ENCODE data around the gene FES.

The FES gene

DNA sequence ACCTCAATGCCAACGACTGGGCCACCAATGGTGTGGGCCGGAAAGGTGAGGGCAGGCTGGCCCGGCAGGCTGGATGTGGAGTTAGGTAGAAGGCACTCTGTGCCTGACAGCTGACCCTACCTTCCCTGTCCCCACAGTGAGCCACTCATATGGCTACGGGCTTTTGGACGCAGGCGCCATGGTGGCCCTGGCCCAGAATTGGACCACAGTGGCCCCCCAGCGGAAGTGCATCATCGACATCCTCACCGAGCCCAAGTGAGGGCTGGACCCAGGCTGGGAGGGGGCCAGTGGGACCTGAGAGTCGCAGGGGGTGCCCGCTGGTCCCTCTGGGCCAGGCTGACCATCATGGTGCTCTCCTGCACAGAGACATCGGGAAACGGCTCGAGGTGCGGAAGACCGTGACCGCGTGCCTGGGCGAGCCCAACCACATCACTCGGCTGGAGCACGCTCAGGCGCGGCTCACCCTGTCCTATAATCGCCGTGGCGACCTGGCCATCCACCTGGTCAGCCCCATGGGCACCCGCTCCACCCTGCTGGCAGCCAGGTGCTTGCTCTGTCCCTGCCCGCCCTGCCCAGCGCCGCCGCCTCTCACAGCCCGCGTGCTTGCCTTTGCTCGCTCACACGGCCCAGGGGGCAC, 4.5 kb upstream of the FES start:
- DNase-seq, result no peak
- H3K9me3 ChIP-seq (ENCODE audit: severe bottlenecking), result no peaks in the 10 kb centered on the region
- no peaks in the 10 kb centered on the region for H3K27me3 ChIP-seq (ENCODE audit: insufficient read depth, low read depth, severe bottlenecking)
- no peak for TF ChIP-seq CTCF (IDR thresholded peaks at IDR 0.05; ENCODE audit: low read depth, low read length)
- no peak overlapping the region for H3K27ac ChIP-seq
- no peak overlapping the region for H3K4me3 ChIP-seq (ENCODE audit: low read depth, low read length)
- no peaks in the 10 kb centered on the region for H3K36me3 ChIP-seq

- TF ChIP-seq CTCF (IDR thresholded peaks at IDR 0.05; ENCODE audit: low read depth, low read length), result no peak
- H3K36me3 ChIP-seq, result no peaks in the 10 kb centered on the region
- H3K4me3 ChIP-seq (ENCODE audit: low read depth, low read length), result no peak overlapping the region
- H3K9me3 ChIP-seq (ENCODE audit: severe bottlenecking), result no peaks in the 10 kb centered on the region
- no peaks in the 10 kb centered on the region for H3K27me3 ChIP-seq (ENCODE audit: insufficient read depth, low read depth, severe bottlenecking)
- H3K27ac ChIP-seq, result no peak overlapping the region
- DNase-seq, result no peak
Measured at GRCh38 chr15:90880381-90881145, 3.7 kb upstream of the FES start.

DNA sequence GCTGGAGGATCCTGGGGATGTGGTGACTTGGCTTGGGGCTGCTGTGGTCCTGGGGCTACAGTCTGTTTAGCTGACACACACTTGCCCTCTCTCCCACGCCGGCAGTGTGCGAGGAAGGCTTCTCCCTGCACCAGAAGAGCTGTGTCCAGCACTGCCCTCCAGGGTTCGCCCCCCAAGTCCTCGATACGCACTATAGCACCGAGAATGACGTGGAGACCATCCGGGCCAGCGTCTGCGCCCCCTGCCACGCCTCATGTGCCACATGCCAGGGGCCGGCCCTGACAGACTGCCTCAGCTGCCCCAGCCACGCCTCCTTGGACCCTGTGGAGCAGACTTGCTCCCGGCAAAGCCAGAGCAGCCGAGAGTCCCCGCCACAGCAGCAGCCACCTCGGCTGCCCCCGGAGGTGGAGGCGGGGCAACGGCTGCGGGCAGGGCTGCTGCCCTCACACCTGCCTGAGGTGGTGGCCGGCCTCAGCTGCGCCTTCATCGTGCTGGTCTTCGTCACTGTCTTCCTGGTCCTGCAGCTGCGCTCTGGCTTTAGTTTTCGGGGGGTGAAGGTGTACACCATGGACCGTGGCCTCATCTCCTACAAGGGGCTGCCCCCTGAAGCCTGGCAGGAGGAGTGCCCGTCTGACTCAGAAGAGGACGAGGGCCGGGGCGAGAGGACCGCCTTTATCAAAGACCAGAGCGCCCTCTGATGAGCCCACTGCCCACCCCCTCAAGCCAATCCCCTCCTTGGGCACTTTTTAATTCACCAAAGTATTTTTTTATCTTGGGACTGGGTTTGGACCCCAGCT, 2.9 kb upstream of the FES start:
- no peak for TF ChIP-seq CTCF (IDR thresholded peaks at IDR 0.05; ENCODE audit: low read depth, low read length)
- Histone ChIP-seq H3K27me3 (ENCODE audit: insufficient read depth, low read depth, severe bottlenecking) (no peaks in the 10 kb centered on the region), H3K36me3 (no peaks in the 10 kb centered on the region), H3K27ac (no peak overlapping the region), H3K9me3 (ENCODE audit: severe bottlenecking) (no peaks in the 10 kb centered on the region), H3K4me3 (ENCODE audit: low read depth, low read length) (no peak overlapping the region)
- DNase-seq, result no peak

GRCh38 chr15:90881978-90882721, 2.2 kb upstream of the FES start:
- DNase-seq, result no peak
- H3K9me3 ChIP-seq (ENCODE audit: severe bottlenecking), result no peaks in the 10 kb centered on the region
- H3K27me3 ChIP-seq (ENCODE audit: insufficient read depth, low read depth, severe bottlenecking), result no peaks in the 10 kb centered on the region
- no peak overlapping the region for H3K4me3 ChIP-seq (ENCODE audit: low read depth, low read length)
- no peak for TF ChIP-seq CTCF (IDR thresholded peaks at IDR 0.05; ENCODE audit: low read depth, low read length)
- no peaks in the 10 kb centered on the region for H3K36me3 ChIP-seq
- no peak overlapping the region for H3K27ac ChIP-seq

DNA sequence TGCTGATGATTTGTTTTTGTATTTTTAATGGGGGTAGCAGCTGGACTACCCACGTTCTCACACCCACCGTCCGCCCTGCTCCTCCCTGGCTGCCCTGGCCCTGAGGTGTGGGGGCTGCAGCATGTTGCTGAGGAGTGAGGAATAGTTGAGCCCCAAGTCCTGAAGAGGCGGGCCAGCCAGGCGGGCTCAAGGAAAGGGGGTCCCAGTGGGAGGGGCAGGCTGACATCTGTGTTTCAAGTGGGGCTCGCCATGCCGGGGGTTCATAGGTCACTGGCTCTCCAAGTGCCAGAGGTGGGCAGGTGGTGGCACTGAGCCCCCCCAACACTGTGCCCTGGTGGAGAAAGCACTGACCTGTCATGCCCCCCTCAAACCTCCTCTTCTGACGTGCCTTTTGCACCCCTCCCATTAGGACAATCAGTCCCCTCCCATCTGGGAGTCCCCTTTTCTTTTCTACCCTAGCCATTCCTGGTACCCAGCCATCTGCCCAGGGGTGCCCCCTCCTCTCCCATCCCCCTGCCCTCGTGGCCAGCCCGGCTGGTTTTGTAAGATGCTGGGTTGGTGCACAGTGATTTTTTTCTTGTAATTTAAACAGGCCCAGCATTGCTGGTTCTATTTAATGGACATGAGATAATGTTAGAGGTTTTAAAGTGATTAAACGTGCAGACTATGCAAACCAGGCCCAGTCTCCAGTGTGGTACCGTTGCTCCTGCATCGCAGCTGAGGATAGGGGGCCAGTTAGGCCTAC, 1.4 kb upstream of the FES start:
- Histone ChIP-seq H3K36me3 (no peaks in the 10 kb centered on the region), H3K4me3 (ENCODE audit: low read depth, low read length) (no peak overlapping the region), H3K27ac (no peak overlapping the region)

More for the DNA sequence above, 1.4 kb upstream of the FES start:
- no peak for TF ChIP-seq CTCF (IDR thresholded peaks at IDR 0.05; ENCODE audit: low read depth, low read length)
- no peak for DNase-seq
- H3K9me3 ChIP-seq (ENCODE audit: severe bottlenecking), result no peaks in the 10 kb centered on the region
- H3K27me3 ChIP-seq (ENCODE audit: insufficient read depth, low read depth, severe bottlenecking), result no peaks in the 10 kb centered on the region
